Astrocyte of the cerebellum (primary cell): ENCODE results near the gene SEMA5A.

Experiments used
- DNase-seq: peaks from one replicate; pipeline ENCODE4 v3.0.0-alpha.2; 2011; ENCODE audit warnings: low read depth
- H3K4me3 ChIP-seq: 2 replicates; pipeline ENCODE4 v1.5.1; 2011; ENCODE audit warnings: mild to moderate bottlenecking, low read depth, low read length, moderate library complexity
- in situ Hi-C: cut with HindIII; loops from 2 replicates; pipeline ENCODE4 v1.10.0; 2017; ENCODE audit warnings: low sequenced_read_pairs
- TF ChIP-seq, protein P1 (sequence below): IDR thresholded peaks from 2 replicates; pipeline ENCODE4 v1.5.1; 2012; ENCODE audit warnings: low read length, low read depth, moderate library complexity, mild to moderate bottlenecking; ENCODE audit errors: missing control alignments

SEMA5A gene

DNA sequence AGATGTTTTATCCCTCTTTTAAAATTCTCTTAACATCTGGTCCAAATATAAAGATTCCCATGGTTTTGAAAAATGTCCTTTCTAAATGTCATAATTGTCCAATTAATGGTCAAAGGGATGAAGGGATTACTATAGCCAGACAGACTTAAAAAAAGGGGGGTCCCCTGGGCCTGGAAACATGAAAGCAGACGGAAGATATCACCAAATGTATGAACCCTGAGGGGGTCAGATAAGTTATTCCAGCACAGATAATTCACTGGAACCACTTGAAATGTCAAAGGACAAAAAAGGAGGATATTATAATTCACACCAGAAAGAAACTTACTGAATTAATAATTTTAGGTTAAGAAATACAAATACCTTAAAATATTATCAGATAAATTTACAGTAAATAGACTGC lies 155.8 kb downstream of the SEMA5A start:
- in situ Hi-C loops: no loop called here
- TF ChIP-seq, protein P1, sequence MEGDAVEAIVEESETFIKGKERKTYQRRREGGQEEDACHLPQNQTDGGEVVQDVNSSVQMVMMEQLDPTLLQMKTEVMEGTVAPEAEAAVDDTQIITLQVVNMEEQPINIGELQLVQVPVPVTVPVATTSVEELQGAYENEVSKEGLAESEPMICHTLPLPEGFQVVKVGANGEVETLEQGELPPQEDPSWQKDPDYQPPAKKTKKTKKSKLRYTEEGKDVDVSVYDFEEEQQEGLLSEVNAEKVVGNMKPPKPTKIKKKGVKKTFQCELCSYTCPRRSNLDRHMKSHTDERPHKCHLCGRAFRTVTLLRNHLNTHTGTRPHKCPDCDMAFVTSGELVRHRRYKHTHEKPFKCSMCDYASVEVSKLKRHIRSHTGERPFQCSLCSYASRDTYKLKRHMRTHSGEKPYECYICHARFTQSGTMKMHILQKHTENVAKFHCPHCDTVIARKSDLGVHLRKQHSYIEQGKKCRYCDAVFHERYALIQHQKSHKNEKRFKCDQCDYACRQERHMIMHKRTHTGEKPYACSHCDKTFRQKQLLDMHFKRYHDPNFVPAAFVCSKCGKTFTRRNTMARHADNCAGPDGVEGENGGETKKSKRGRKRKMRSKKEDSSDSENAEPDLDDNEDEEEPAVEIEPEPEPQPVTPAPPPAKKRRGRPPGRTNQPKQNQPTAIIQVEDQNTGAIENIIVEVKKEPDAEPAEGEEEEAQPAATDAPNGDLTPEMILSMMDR: no peak
- DNase-seq: no peak
- no peak overlapping the region for H3K4me3 ChIP-seq

DNA sequence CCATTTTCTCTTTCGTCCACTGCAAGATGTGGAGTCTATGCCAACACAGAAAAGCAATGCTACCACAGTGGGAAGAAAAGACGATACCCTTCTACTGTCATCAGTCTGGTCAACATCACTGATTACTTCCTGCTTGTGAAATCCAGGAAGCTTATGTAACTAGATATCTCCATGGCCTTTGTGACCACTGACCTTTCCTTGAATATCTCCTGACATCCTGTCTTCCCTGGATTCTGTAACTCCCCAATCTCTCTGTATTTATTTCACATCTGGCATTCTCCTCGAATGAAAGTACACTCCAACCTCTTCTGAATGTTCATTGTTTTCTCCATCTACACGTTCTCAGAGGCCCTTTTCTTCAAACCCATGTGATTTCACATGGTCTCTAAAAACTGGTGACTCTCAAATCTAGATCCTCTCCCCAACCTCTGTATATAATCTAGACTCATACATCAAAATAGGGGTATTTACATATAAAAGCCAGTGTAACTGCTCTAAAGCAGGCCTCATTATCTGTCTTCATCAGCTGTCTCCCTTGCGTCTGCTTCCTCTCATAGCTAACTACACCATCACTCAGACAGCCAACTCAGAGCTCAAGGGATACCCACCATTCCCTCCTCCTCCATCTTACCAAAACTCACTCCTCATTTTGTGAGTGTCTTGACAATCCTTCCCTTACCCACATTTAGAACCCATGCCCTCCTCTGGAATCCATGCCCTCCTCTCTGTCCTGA lies 156.8 kb downstream of the SEMA5A start:
- in situ Hi-C loops: no loop called here
- no peak for DNase-seq
- H3K4me3 ChIP-seq: no peak overlapping the region
- TF ChIP-seq, protein P1: no peak

DNA sequence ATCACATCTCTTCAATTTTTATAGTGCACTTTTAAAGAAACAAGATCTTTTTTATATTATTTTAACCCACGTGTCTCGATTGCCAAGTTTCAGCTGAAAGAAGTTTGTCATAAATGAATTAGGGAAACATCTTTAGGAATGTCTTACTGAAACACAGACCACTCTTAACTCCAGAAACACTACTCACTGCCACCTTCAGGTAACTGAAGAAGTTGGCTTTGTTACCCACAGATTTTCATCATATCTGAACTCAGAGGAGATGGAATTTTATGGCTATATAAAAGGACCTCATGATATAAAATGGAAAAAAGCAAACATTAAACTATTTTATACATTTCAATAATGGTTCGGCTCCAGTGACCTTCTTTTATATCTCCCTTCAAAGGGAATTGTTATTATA lies 158.0 kb downstream of the SEMA5A start:
- TF ChIP-seq, protein P1: peak; percentile 24
- in situ Hi-C loops: no loop called here
- H3K4me3 ChIP-seq: no peak overlapping the region
- DNase-seq: no peak

DNA sequence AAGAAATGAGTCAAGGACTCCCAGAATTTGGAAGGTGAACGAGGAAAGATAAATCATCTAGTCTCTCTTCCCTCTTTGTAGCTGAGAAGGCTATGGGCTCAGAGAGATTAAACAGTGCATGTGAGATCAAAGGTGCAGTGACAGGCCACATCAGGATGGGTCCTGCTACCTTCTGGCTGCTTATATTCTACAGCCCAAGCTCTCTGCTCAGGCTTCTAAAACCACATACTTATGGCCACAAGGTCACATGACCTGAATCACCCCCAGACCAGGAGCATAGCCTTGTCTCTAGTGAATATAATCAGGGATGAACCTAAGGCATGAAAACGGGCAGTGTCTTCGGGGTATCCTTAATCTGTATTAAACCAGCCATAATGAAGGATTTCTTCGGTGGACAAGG lies 158.9 kb downstream of the SEMA5A start:
- in situ Hi-C loops: no loop called here
- TF ChIP-seq, protein P1: no peak
- DNase-seq: no peak
- no peak overlapping the region for H3K4me3 ChIP-seq

DNA sequence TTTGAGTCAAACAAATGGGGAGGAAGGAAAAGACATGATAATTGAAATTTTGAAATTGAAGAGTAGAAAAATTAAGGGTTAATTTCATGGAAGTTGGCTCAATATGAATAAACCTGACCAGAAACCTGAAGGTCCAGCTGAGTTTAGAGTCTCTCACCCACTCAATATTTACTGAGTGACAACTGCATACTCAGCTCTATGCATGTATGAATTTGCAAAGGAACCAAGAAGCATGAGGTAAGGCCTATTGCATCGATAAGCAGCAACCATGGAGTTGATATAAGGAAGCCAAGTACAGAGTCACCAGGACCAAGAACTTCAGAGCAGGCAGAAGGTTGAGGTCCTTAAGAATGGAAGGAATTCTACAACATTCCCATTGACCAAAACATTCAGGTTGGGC lies 163.4 kb downstream of the SEMA5A start:
- no peak overlapping the region for H3K4me3 ChIP-seq
- TF ChIP-seq, protein P1: no peak
- in situ Hi-C loops: no loop called here
- DNase-seq: no peak

DNA sequence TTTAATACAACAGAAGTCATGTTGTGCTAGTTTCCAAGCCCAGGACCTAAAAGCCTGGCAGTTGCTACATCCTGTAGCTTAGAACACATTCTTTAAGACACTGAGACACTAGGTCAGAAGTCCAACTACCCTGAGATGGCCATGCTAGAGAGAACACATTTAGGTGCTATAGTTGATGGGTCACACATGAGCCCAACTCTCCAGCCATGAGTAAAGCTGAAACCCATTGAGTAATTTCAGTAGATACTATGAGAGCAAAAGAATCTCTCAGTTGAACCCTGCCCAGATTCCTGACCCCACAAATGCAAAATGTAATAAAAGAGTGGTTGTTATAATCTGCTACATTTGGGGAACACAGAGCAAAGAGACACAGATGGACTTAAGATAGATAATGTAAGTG lies 164.4 kb downstream of the SEMA5A start:
- TF ChIP-seq, protein P1: no peak
- in situ Hi-C loops: no loop called here
- no peak for DNase-seq
- no peak overlapping the region for H3K4me3 ChIP-seq
